Femur (tissue), 1 donor: ENCODE measurements around the gene SEMA3G.
A peak's percentile ranks its signal among the peaks of the same experiment; 100 is the strongest.

Experiments
- DNase-seq: peaks from one replicate; pipeline ENCODE4 v3.0.0-alpha.2; 2017

SEMA3G gene

DNA sequence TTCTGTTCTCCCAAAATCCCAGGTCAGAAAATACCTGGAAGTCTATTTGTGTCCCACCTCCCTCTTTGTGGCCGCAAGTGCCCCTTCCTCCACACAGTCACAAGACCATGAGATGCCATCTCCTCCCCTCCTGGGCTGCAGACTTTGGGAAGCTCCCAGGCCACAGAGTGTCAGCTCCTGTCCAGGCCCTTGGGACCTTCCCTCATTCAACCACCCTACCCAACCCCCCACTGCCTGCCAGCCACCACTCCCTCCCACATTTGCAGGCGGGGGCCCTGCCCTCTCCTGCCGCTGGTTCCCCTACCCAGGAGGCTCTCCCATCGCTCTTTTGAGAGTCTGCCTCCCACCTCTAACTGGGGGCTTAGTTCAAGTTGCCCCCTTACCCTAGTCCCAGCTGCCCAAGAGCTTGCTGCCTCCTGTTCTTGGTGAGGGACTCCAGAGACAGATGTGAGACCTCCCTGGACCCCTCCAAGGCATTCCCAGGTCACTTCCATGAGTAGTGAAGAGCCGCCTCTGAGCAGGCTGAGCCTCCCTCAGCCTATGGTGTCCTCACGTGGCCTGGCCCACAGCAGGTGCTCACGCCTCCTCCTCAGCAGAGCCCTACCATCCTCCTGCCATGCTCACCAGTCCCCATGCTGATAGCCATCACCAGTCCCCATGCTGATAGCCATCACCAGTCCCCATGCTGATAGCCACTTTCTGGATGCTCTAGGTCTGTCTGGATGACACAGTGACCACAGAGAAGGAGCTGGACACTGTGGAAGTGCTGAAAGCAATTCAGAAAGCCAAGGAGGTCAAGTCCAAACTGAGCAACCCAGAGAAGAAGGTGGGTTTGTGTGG, 34.4 kb upstream of the SEMA3G start:
- DNase-seq: no peak

DNA sequence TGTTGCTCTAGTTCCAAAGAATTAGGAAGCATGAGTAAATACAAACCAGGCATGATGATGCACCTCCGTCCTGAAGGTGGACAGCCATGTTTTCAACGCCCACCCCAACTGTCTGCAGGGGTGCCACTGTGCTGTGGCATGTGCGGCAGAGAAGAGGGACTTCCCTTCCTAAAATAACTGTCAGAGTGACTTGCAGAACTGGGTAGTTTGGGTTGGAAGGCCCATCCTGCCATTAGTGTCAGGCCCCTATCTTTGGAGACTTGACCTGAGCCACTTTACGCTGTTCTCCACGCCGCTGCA, 32.8 kb upstream of the SEMA3G start:
- no peak for DNase-seq

- DNase-seq: no peak
These were observed 32.3 kb upstream of the SEMA3G start for GRCh38 chr3:52477076-52477795.

- DNase-seq: no peak
These were observed 28.1 kb upstream of the SEMA3G start for GRCh38 chr3:52473026-52473425.

- DNase-seq: no peak
These were observed 27.5 kb upstream of the SEMA3G start for GRCh38 chr3:52472239-52473000.

- DNase-seq: peak; percentile 67
These were observed 26.7 kb upstream of the SEMA3G start for GRCh38 chr3:52471371-52472238.

- DNase-seq: no peak
These were observed 26.0 kb upstream of the SEMA3G start for GRCh38 chr3:52470920-52471319.

DNA sequence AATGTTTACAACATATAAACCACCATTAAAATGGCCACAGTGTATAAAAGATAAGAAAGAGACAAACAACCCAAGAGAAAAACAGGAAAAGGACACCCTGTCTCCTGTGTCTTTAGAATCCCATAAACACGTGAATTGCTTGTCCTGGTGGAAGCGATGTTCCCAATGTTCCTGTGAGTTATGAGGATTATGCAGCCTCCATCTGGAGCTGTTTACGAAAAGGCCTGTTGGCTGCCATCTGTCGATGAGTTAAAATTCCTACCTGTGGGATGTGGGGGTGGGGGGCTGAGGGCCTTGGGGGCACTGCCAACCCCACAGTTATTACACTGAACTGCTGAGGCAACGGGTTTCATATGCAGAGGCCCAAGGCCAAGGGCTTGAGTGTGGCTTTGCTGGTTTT, 24.1 kb upstream of the SEMA3G start:
- DNase-seq: no peak

- no peak for DNase-seq
These were observed 23.4 kb upstream of the SEMA3G start for GRCh38 chr3:52468336-52468735.

DNA sequence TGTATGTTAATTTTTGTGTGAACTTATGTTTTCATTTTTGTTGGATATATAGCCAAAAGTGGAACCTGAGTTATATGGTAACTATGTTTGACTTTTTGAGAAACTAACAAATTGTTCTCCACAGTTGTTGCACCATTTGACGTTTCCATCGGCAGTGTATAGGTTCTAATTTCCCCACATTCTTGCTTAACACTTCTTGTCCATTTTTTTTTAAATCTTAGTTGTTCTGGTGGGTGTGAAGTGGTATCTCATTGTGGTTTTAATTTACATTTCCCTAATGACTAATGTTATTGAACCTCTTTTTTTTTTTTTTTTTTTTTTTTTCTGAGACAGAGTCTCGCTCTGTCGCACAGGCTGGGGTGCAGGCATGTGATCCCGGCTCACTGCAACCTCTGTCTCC, 18.5 kb upstream of the SEMA3G start:
- DNase-seq: no peak

- DNase-seq: no peak
These were observed 17.0 kb upstream of the SEMA3G start for GRCh38 chr3:52461874-52462273.

DNA sequence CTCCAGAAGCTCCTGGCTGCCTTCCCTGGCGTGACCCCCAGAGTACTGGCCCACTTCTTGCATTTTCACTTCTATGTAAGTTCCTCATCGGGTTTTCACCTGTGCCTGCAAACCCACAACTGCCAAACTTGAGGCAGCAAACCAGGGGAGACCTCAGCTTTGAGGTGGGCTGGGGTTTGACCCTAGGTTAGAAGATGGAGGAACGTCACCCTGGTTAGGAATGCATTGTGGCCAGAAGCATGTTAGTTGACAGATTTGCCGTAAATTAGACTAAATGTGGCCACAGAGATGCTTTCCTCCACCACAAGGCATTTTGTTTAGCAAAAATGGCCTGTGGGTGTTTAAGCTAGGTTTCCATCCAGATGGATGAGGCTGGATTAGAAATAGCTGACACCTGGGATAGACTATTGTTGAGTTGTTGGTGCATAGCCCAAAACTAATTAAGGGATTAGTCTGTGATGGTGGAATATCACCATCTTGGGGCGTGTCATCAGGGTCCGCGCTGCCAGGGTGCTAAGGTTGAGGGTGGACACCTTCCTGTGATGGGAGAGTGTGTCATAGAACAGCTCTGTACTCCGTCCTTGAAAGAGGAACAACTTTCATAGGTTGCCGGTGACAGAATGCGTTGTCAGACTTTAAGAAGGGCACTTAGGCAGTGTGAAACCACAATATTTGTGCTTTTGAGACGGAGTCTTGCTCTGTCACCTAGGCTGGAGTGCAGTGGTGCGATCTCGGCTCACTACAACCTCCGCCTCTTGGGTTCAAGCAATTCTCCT, 14.1 kb upstream of the SEMA3G start:
- no peak for DNase-seq

DNA sequence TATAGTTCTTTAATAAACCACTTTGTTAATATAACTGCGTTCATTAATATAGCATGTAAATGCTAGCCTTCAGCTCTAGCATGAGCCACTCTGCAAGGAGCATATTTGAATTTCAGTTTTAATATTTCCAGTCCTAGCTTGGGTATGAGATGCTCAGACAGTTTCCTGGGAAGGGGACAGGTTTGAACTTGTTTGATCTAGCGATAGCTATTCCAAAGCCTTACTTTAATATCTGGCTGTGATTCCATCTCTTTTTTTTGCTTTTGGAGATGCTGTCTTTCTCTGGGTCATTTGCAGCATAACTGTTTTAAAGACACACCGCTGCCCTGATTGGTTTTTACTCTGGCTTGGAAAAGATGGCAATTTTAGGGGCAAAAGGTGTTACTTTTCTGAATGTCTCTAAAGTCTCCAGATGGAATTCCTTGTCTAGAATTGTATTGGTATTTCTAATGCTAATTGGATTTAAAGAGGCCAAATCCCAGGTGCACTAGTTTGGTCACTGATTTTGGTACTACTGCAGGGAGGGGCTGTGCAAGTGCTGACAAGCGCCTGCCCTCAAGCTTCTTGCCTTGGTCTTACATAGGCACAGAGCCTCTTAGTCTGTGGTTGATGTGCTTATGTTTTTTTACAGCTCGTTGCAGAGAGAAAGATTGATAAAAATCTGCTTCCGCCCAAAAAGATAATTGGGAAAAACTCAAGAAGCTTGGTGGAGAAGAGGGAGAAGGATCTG, 13.3 kb upstream of the SEMA3G start:
- DNase-seq: no peak

DNA sequence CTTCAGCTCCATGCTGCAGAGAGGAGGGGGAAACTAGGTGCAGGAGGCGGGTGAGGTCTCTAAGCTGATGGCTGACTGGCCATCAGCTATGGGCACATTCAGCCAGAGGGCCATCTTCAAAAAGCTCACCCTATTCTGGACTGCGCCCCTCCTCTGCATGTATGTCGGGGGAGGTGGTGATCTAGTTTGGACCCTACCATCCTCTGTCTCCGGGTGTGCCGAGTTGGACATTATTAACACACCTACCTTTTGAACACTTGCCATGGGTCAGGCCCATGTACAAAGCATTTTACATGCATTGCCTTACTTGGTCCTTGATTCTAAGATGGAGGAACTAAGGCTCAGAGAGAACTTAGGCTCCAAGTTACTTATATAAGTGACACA, 11.9 kb upstream of the SEMA3G start:
- DNase-seq: no peak

DNA sequence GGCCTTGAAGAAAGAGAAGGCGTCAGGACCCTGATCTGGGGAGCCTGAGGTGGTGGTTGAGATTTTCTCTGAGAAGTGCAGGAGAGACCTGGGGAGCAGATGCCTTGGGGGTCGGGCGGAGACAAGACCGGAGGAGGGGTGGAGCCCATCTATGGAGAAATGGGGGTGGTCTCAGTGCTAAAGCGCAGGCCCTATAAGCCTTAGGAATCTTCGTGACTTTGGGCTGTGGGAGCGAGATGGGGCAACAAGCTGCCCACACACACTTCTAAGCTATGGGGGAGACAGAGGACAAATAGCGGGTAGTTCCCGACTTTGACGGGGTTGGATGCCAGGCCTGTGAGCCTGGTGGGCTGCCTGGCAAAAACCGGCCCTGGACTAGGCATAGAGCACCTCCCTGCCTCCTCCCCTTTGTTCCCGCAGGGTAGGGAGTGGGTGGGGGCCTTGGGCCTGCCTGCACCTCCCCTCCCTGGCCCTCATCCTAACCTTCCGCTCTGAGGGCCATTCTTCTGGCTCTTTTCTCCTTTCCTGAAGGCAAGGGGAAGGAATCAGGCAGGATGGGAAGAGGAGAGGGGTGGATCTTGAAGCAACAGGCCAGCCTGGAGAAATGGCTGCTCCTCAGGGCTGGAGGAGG, 11.4 kb upstream of the SEMA3G start:
- DNase-seq: peak; percentile 76

- peak; percentile 94 for DNase-seq
These were observed 10.6 kb upstream of the SEMA3G start, which contains the start of gene NISCH for GRCh38 chr3:52455283-52456168. NISCH (plus strand) TSS chr3:52455604; CDS start chr3:52455642, 38 bp downstream.

DNA sequence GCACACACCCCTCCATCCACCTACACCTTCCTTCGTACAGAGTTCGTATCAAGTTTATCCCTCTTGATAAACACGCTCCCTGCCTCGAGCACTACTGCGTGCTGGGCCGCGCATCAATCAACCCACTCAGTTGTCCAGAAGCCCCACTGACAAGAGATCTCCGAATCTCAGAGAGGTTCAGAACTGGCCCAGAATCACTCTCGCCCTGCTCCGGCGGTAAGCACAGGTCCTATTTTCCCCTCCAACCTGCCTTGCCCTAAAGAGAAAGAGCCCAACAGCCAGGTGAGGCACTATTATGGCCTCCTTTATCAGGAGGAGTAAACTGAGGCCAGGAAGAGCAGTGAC, 10.0 kb upstream of the SEMA3G start:
- no peak for DNase-seq

DNA sequence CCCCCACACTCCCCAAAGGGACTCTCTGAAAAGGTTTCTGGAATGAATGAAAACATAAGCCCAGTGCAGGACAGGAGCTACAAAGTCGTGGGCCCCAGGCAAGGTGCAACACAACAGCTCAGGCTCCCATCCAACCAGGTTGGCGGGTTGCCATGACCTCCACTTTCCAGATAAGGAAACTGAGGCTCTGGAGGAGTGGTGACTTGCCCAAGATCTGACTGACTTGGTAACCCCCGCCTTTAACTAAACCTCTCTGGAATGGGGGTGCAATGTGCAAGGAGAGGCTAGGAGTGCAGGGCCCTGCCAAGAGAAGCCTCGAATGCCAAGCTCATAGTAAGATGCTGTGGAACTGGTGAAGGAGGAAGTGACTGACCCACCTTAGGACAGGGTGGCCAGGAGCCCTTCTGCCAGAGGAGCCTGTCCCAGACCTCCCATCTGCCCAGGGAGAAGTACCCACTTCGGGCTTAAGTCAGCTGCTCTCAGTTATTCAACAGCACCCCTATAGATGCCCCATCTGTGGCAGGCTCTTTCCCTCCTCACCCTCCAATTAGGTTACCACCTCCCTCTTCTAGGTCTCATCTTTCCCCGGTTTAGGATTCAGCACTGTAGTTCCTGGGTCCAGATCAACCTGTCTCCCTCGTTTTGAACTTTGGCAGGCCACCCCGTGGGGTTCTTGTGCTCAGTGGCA, 9.5 kb upstream of the SEMA3G start:
- no peak for DNase-seq
